HCT116 (cell line): ENCODE measurements around the gene IFITM1. TPM values are rescaled to one million over a fixed set of nuclear protein-coding genes. Genes with fewer than 3 reads are reported as not detected.
"Not testable (repeated sequence)": the region's sequence is repeated elsewhere in the genome, so short reads cannot be mapped to it uniquely, and the experiment has no call there.

Experiments
- ATAC-seq: fragments of 200-7000 bp; cut with Tn5 transposase; 2 replicates; pipeline ENCODE4 v1.9.1; 2020; ENCODE audit warnings: mild to moderate bottlenecking, moderate library complexity
- BruUV-seq: library from RNA; stranded (reverse); fragments of 400-500 nt; replicated peaks from 2 replicates; lab custom pipeline; 2021; lab: Mats Ljungman, UMichigan
- CTCF ChIA-PET: fragments of 300-600 bp; sonication (Branson Sonifier 250); formaldehyde crosslinking; loops from one replicate; lab custom pipeline; 2021; ENCODE audit warnings: antibody characterized with exemption; lab: Charles Lee
- POLR2A ChIA-PET: fragments of 300-600, 350-600 bp; sonication (Branson Sonifier 250); formaldehyde crosslinking; loops from one replicate; lab custom pipeline; 2021; ENCODE audit warnings: antibody characterized with exemption; lab: Charles Lee
- RAD21 ChIA-PET, 2 experiments: fragments of 300-600 bp; sonication (Branson Sonifier 250); formaldehyde crosslinking; loops; one replicate each; lab custom pipeline; 2023; ENCODE audit warnings: low total read pairs in 2 of 2; ENCODE audit not compliant: uncharacterized antibody in 2 of 2, unreplicated experiment in 2 of 2, low non-redundant PET in 1 of 2; lab: Charles Lee
- DNase-seq: peaks from one replicate; pipeline ENCODE4 v3.0.0-alpha.2; 2010; ENCODE audit warnings: low read depth, low spot score
- H2AFZ ChIP-seq: fragments of 200-600 bp; shearing (Covaris generic), sonication (generic); 2 replicates; pipeline ENCODE4 v1.6.1; 2017; ENCODE audit warnings: low read depth, mixed run types, mixed read lengths, antibody characterized with exemption, low read length; ENCODE audit not compliant: poor library complexity, severe bottlenecking
- H3K27ac ChIP-seq: 2 replicates; pipeline ENCODE4 v1.5.1; 2012; ENCODE audit warnings: low read depth, low read length
- H3K27me3 ChIP-seq: fragments of 200-600 bp; sonication (generic); 2 replicates; pipeline ENCODE4 v1.6.1; 2016; ENCODE audit warnings: mixed run types, low read length, mixed read lengths; ENCODE audit not compliant: insufficient read depth
- H3K36me3 ChIP-seq, 2 experiments: fragments of 200-500 bp in 1 of 2; fragments of 200-600 bp in 1 of 2; sonication (Bioruptor generic) in 1 of 2; sonication (generic) in 1 of 2; 2 replicates each; pipeline versions ENCODE4 v1.5.1 to v1.6.1; 2014 to 2016; ENCODE audit warnings: low read length in 2 of 2, inconsistent platforms in 1 of 2, mixed read lengths in 1 of 2, mixed run types in 1 of 2; ENCODE audit not compliant: insufficient read depth in 2 of 2, control insufficient read depth in 1 of 2
- H3K4me1 ChIP-seq, 2 experiments: fragments of 200-600 bp in 1 of 2; sonication (generic) in 1 of 2; 2 replicates each; pipeline versions ENCODE4 v1.5.1 to v1.6.1; 2012 to 2017; ENCODE audit warnings: low read length in 2 of 2, inconsistent platforms in 1 of 2, mild to moderate bottlenecking in 1 of 2, mixed read lengths in 1 of 2, mixed run types in 1 of 2, moderate library complexity in 1 of 2; ENCODE audit not compliant: insufficient read depth in 2 of 2, control insufficient read depth in 1 of 2
- H3K4me2 ChIP-seq: fragments of 200-600 bp; sonication (generic); 2 replicates; pipeline ENCODE4 v1.6.1; 2017; ENCODE audit warnings: mixed run types, low read length, mixed read lengths
- H3K4me3 ChIP-seq, 2 experiments: fragments of 200-600 bp in 1 of 2; sonication (generic) in 1 of 2; replicated peaks in 1 of 2; 2 replicates each; pipeline ENCODE4 v1.5.1; 2011 to 2016; ENCODE audit warnings: low read length in 2 of 2, control low read depth in 1 of 2, low read depth in 1 of 2, mild to moderate bottlenecking in 1 of 2, mixed read lengths in 1 of 2, mixed run types in 1 of 2
- H3K79me2 ChIP-seq: fragments of 200-600 bp; sonication (generic); 2 replicates; pipeline ENCODE4 v1.6.1; 2017; ENCODE audit warnings: mild to moderate bottlenecking, mixed run types, low read length, moderate library complexity, mixed read lengths; ENCODE audit not compliant: insufficient read depth
- H3K9ac ChIP-seq: fragments of 200-600 bp; sonication (generic); 2 replicates; pipeline ENCODE4 v1.6.1; 2016; ENCODE audit warnings: low read length, mixed read lengths
- H3K9me2 ChIP-seq: fragments of 200-600 bp; sonication (generic), shearing (Covaris generic); 2 replicates; pipeline ENCODE4 v1.6.1; 2017; ENCODE audit warnings: mixed run types, mild to moderate bottlenecking, moderate library complexity; ENCODE audit not compliant: insufficient read depth
- H3K9me3 ChIP-seq, 2 experiments: fragments of 200-500 bp in 1 of 2; fragments of 200-600 bp in 1 of 2; sonication (Bioruptor generic) in 1 of 2; sonication (generic) in 1 of 2; 2 replicates each; pipeline ENCODE4 v1.6.1; 2014 to 2017; ENCODE audit warnings: low read length in 2 of 2, mixed read lengths in 2 of 2, inconsistent platforms in 1 of 2, low read depth in 1 of 2, mild to moderate bottlenecking in 1 of 2, mixed run types in 1 of 2, moderate library complexity in 1 of 2; ENCODE audit not compliant: control insufficient read depth in 1 of 2, insufficient read depth in 1 of 2
- H4K20me1 ChIP-seq: fragments of 200-600 bp; sonication (generic), shearing (Covaris generic); 2 replicates; pipeline ENCODE4 v1.6.1; 2017; ENCODE audit warnings: mixed run types, mild to moderate bottlenecking, moderate library complexity; ENCODE audit not compliant: insufficient read depth
- ATF3 ChIP-seq: IDR thresholded peaks from 2 replicates; pipeline ENCODE4 v1.6.1; 2012
- ELF1 ChIP-seq: IDR thresholded peaks from 2 replicates; pipeline ENCODE4 v1.6.1; 2012; ENCODE audit warnings: low read depth, borderline replicate concordance
- EZH2 ChIP-seq: fragments of 200-600 bp; sonication (generic); IDR thresholded peaks from 2 replicates; pipeline ENCODE4 v1.6.1; 2017; ENCODE audit warnings: antibody characterized with exemption, mixed run types
- EZH2phosphoT487 ChIP-seq: fragments of 200-600 bp; IDR thresholded peaks from 2 replicates; pipeline ENCODE4 v1.6.1; 2018; ENCODE audit warnings: antibody characterized with exemption, borderline replicate concordance
- MAX ChIP-seq: IDR thresholded peaks from 2 replicates; pipeline ENCODE4 v1.6.1; 2012
- POLR2A ChIP-seq: IDR thresholded peaks from 2 replicates; pipeline ENCODE4 v1.7.0; 2011; ENCODE audit warnings: borderline replicate concordance; ENCODE audit not compliant: insufficient read depth, insufficient read length; ENCODE audit errors: extremely low read depth
- RAD21 ChIP-seq: IDR thresholded peaks from 2 replicates; pipeline ENCODE4 v1.6.1; 2012; ENCODE audit warnings: low read depth, mild to moderate bottlenecking
- ZFX ChIP-seq: fragments of 450-650 bp; IDR thresholded peaks from 2 replicates; pipeline ENCODE4 v1.6.1; 2017
- ZNF274 ChIP-seq: fragments of 200-500 bp; sonication (Bioruptor generic); IDR thresholded peaks from 2 replicates; pipeline ENCODE4 v1.6.1; 2014; ENCODE audit warnings: mild to moderate bottlenecking, low read depth, low read length, inconsistent platforms
- intact Hi-C: fragments of 100-400 bp; cut with micrococcal nuclease; formaldehyde crosslinking; loops from 2 replicates; pipeline ENCODE4 v1.10.0; 2022
- total RNA-seq: library from RNA; stranded (reverse); gene quantifications from one replicate; pipeline ENCODE4 v1.2.1, GENCODE V29; 2021; ENCODE audit not compliant: unreplicated experiment

Gene IFITM1
- total RNA-seq, 1 experiment from 2014 or later = 6.1 TPM

- no peaks in the 10 kb centered on the region for H3K27me3 ChIP-seq
- H3K79me2 ChIP-seq = no peaks in the 10 kb centered on the region
- no peaks in the 10 kb centered on the region for H4K20me1 ChIP-seq
- no peaks in the 10 kb centered on the region for H3K4me1 ChIP-seq
- ChIA-PET POLR2A (interaction anchor here (1.4 kb wide), 1 partner anchor 10 kb away, joined by 3 read pairs; no protein-coding TSS in a partner anchor), RAD21 (no interaction called here), CTCF (no interaction called here)
- no peaks in the 10 kb centered on the region for H3K9me3 ChIP-seq
- no TSS peak for BruUV-seq
- H3K36me3 ChIP-seq = no peaks in the 10 kb centered on the region
- H3K4me2 ChIP-seq = no peak overlapping the region
- no peak overlapping the region for H3K27ac ChIP-seq
- ATAC-seq = no peak
- H3K9ac ChIP-seq = no peak overlapping the region
- no peak for TF ChIP-seq MAX
- TF ChIP-seq ZNF274 = no peak
- no peak for TF ChIP-seq ELF1
- no peak for TF ChIP-seq POLR2A
- TF ChIP-seq EZH2phosphoT487 = no peak
- no peak for TF ChIP-seq EZH2
- no peak for TF ChIP-seq ZFX
- TF ChIP-seq ATF3 = no peak
- no peak for TF ChIP-seq RAD21
- H2AFZ ChIP-seq = no peak overlapping the region
- H3K4me3 ChIP-seq = no peak overlapping the region
- intact Hi-C loops = no loop called here
- DNase-seq = no peak
- no peaks in the 10 kb centered on the region for H3K9me2 ChIP-seq
Observed at GRCh38 chr11:346529-346928, 32.7 kb downstream of the IFITM1 start.

GRCh38 chr11:349270-349954 lies 35.6 kb downstream of the IFITM1 start:
- ATAC-seq, H3K36me3 ChIP-seq, H3K4me2 ChIP-seq, H4K20me1 ChIP-seq, H3K9me2 ChIP-seq, RAD21 ChIA-PET, H3K9ac ChIP-seq, CTCF ChIA-PET, POLR2A ChIA-PET, DNase-seq, H3K9me3 ChIP-seq, H2AFZ ChIP-seq, intact Hi-C loops, H3K27me3 ChIP-seq, H3K27ac ChIP-seq, H3K79me2 ChIP-seq, BruUV-seq, H3K4me3 ChIP-seq, H3K4me1 ChIP-seq: not testable (repeated sequence)

- H3K27ac ChIP-seq, H3K9me2 ChIP-seq, H3K4me3 ChIP-seq, CTCF ChIA-PET, DNase-seq, RAD21 ChIA-PET, POLR2A ChIA-PET, H3K9me3 ChIP-seq, H4K20me1 ChIP-seq, H3K9ac ChIP-seq, H3K79me2 ChIP-seq, H2AFZ ChIP-seq, H3K4me1 ChIP-seq, H3K36me3 ChIP-seq, H3K27me3 ChIP-seq, H3K4me2 ChIP-seq, ATAC-seq, BruUV-seq, intact Hi-C loops: not testable (repeated sequence)
Observed at GRCh38 chr11:350033-350722, 36.3 kb downstream of the IFITM1 start.
